ENCODE data around the gene CFI. TPM values are rescaled to one million over a fixed set of nuclear protein-coding genes. Genes with fewer than 3 reads are reported as not detected.

Gene CFI
- total RNA-seq, 1 donor from 2014 or later = 23.4 TPM

Other genes with a start within 250 kb of the CFI start
- 36.5 and 54.3 TPM in 2 replicates for gene MCUB, start 241.8 kb downstream of the CFI start, total RNA-seq
- gene CASP6, start 98.6 kb downstream of the CFI start, total RNA-seq = 45.3 and 47.9 TPM in 2 replicates
- gene PLA2G12A, start 71.9 kb downstream of the CFI start, total RNA-seq = 5.8 and 7.8 TPM in 2 replicates
- 2.5 and 3.2 TPM in 2 replicates for gene GAR1, start 13.8 kb upstream of the CFI start, total RNA-seq
- 0.13 TPM in 1 of 2 replicates, not detected in the other for gene RRH, start 26.0 kb upstream of the CFI start, total RNA-seq
- gene LRIT3, start 46.1 kb upstream of the CFI start, total RNA-seq = under 0.01 TPM in 2 replicates
- gene EGF, start 110.9 kb upstream of the CFI start, total RNA-seq = under 0.01 and 0.13 TPM in 2 replicates

All from dermis microvascular lymphatic vessel endothelial cell (primary cell).